B cell (primary cell): ENCODE results near the gene ZNF273. TPM values are rescaled to one million over a fixed set of nuclear protein-coding genes. Genes with fewer than 3 reads are reported as not detected.

ENCODE experiments used
- ATAC-seq: fragments of 200-7000 bp; cut with Tn5 transposase; one replicate; pipeline ENCODE4 v1.10.0; 2021; ENCODE audit warnings: low read depth, mild to moderate bottlenecking, moderate number of reproducible peaks, moderate library complexity
- CTCF ChIA-PET: fragments of 350-600 bp; sonication (Branson Sonifier 250); formaldehyde crosslinking; loops from one replicate; lab custom pipeline; 2021; ENCODE audit warnings: antibody characterized with exemption, inconsistent platforms; lab: Charles Lee
- POLR2A ChIA-PET: fragments of 350-600 bp; sonication (Branson Sonifier 250); formaldehyde crosslinking; loops from one replicate; lab custom pipeline; 2021; ENCODE audit warnings: antibody characterized with exemption; lab: Charles Lee
- DNase-seq: peaks from one replicate; pipeline ENCODE4 v3.0.0; 2013
- H2AFZ ChIP-seq: 2 replicates; pipeline ENCODE4 v1.6.1; 2012; ENCODE audit warnings: mild to moderate bottlenecking, low read depth, low read length; ENCODE audit not compliant: insufficient read depth, poor library complexity, severe bottlenecking
- H3K27ac ChIP-seq, 2 donors: 1 replicate in 1 of 2; 2 replicates in 1 of 2; pipeline ENCODE4 v1.5.1; 2012 to 2013; ENCODE audit warnings: low read length in 2 of 2, mild to moderate bottlenecking in 2 of 2, moderate library complexity in 1 of 2
- H3K27me3 ChIP-seq, 4 experiments: fragments of 200-600 bp in 1 of 4; sonication (generic) in 1 of 4; replicated peaks in 1 of 4; 1 replicate in 2 of 4; 2 replicates in 2 of 4; pipeline versions ENCODE4 v1.6.1 to v1.7.0; 2013 to 2016; ENCODE audit warnings: low read length in 3 of 4, mild to moderate bottlenecking in 2 of 4, mixed read lengths in 1 of 4, moderate library complexity in 1 of 4; ENCODE audit not compliant: insufficient read depth in 4 of 4, control insufficient read depth in 3 of 4; ENCODE audit errors: control extremely low read depth in 1 of 4
- H3K36me3 ChIP-seq, 2 experiments: replicated peaks in 1 of 2; 1 replicate in 1 of 2; 2 replicates in 1 of 2; pipeline versions ENCODE4 v1.6.1 to v1.7.1; 2013; ENCODE audit warnings: low read length in 1 of 2; ENCODE audit not compliant: insufficient read depth in 2 of 2, control insufficient read depth in 1 of 2; ENCODE audit errors: control extremely low read depth in 1 of 2, extremely low read depth in 1 of 2
- H3K4me1 ChIP-seq, 2 donors: fragments of 200-600 bp in 1 of 2; sonication (generic) in 1 of 2; 1 replicate in 1 of 2; 2 replicates in 1 of 2; pipeline versions ENCODE4 v1.5.1 to v1.6.1; 2013 to 2017; ENCODE audit warnings: low read length in 2 of 2; ENCODE audit not compliant: control insufficient read depth in 2 of 2, insufficient read depth in 2 of 2
- H3K4me2 ChIP-seq: replicated peaks from 2 replicates; pipeline ENCODE3; 2012; ENCODE audit warnings: mild to moderate bottlenecking, low read depth, low read length; ENCODE audit not compliant: poor library complexity, severe bottlenecking
- H3K4me3 ChIP-seq, 5 experiments: fragments of 200-600 bp in 1 of 5; sonication (generic) in 1 of 5; 1 replicate in 3 of 5; 2 replicates in 2 of 5; pipeline versions ENCODE4 v1.5.1 to v1.7.0; 2011 to 2016; ENCODE audit warnings: low read length in 4 of 5, mild to moderate bottlenecking in 4 of 5, low read depth in 2 of 5, control low read depth in 1 of 5, moderate library complexity in 1 of 5; ENCODE audit not compliant: insufficient read depth in 1 of 5; ENCODE audit errors: control extremely low read depth in 1 of 5, extremely low read depth in 1 of 5
- H3K79me2 ChIP-seq: fragments of 200-600 bp; sonication (generic); one replicate; pipeline ENCODE4 v1.6.0; 2016; ENCODE audit warnings: low read length; ENCODE audit not compliant: control insufficient read depth, insufficient read depth
- H3K9ac ChIP-seq: fragments of 200-600 bp; sonication (generic); 2 replicates; pipeline ENCODE4 v1.6.1; 2017; ENCODE audit warnings: mild to moderate bottlenecking, low read length, moderate library complexity
- H3K9me3 ChIP-seq, 3 donors: one replicate each; pipeline versions ENCODE4 v1.6.1 to v1.7.1; 2013; ENCODE audit warnings: low read length in 2 of 3; ENCODE audit not compliant: control insufficient read depth in 2 of 3, insufficient read depth in 1 of 3; ENCODE audit errors: control extremely low read depth in 1 of 3
- H4K20me1 ChIP-seq: 2 replicates; pipeline ENCODE4 v1.6.0; 2012; ENCODE audit warnings: mild to moderate bottlenecking, low read length; ENCODE audit not compliant: insufficient read depth, control insufficient read depth, poor library complexity, severe bottlenecking
- H3K27ac Mint-ChIP-seq: one replicate; pipeline ENCODE4 v1.8.0; 2021; ENCODE audit warnings: mixed read lengths
- H3K27me3 Mint-ChIP-seq: one replicate; pipeline ENCODE4 v1.8.0; 2021; ENCODE audit warnings: mixed read lengths
- H3K4me1 Mint-ChIP-seq: one replicate; pipeline ENCODE4 v1.8.0; 2021; ENCODE audit warnings: mixed read lengths
- H3K4me3 Mint-ChIP-seq: one replicate; pipeline ENCODE4 v1.8.0; 2021; ENCODE audit warnings: mixed read lengths
- H3K9me3 Mint-ChIP-seq: one replicate; pipeline ENCODE4 v1.8.0; 2022; ENCODE audit warnings: mixed read lengths; ENCODE audit not compliant: insufficient read depth
- CTCF ChIP-seq: fragments of 200-600 bp; IDR thresholded peaks from one replicate; pipeline ENCODE4 v1.8.0; 2022; ENCODE audit warnings: antibody characterized with exemption, mild to moderate bottlenecking
- EZH2 ChIP-seq: IDR thresholded peaks from 2 replicates; pipeline ENCODE4 v1.6.1; 2012; ENCODE audit warnings: borderline replicate concordance, low read depth, mild to moderate bottlenecking, moderate library complexity, low read length; ENCODE audit not compliant: insufficient read depth, poor library complexity, severe bottlenecking
- WGBS: methylation state at CpG from one replicate; pipeline ENCODE4 v1.1.5; 2013; ENCODE audit warnings: missing lambda C conversion rate; ENCODE audit not compliant: insufficient coverage; 5-methylcytosine and 5-hydroxymethylcytosine counted together
- intact Hi-C: fragments of 100-400 bp; cut with micrococcal nuclease; formaldehyde crosslinking; loops from one replicate; pipeline ENCODE4 v1.10.0; 2022
- polyA plus RNA-seq: library from polyadenylated mRNA; depleted of rRNA; stranded (reverse); fragments of >200 nt; gene quantifications from 2 replicates; pipeline ENCODE4 v1.2.3, GENCODE V29; 2012
- total RNA-seq, 2 donors: library from RNA; stranded (reverse); fragments of 120-200 nt in 1 of 2; gene quantifications; 1 replicate in 1 of 2; 2 replicates in 1 of 2; pipeline versions ENCODE4 v1.2.3 to v1.2.4, GENCODE V29; 2013 to 2022

ZNF273 gene
- total and polyA plus RNA-seq, 2 donors (not counting 1 experiment from before 2014, with no cell fraction given) = 3.8 to 12.7 TPM

DNA sequence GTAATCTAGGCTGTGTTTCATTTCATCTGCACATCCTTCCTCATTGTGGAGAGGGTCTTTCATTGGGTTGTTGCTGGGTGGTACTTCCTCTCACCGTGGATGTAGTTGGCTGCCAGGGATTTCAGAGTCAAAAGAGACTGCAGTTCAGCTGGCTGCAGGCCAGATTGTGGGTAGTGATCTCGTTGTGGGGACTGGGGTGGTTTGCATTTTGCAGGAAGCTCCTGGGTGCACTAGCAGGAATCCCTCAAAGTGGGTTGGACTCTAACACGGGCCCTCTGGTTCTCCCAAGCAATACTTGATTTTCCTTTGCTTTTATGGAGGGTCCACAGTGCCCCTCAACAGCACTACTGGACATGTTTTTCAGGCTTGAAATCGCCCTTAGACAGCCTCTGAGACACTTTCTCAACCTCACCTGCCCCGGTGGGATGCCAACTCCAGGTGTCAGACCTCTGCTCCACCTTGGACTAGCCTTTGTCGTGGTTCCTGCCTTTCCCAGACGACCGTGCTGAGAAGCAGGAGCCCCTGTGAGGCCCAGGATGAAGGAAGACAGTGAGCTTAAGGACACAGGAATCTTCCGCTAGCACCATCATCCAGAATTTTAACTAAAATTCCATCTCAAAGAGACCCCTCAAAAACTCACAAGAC, 23.9 kb upstream of the ZNF273 start:
- Histone ChIP-seq H3K36me3 (no peaks in the 10 kb centered on the region), H3K9me3 (peaks cover 0 to 70% (median 0%) of the 10 kb centered on the region in 3 donors), H3K4me3 (no peak overlapping the region), H3K9ac (no peak overlapping the region), H3K4me2 (no peak overlapping the region), H3K27me3 (peaks cover 0 to 46% (median 10%) of the 10 kb centered on the region in 4 experiments), H3K79me2 (no peaks in the 10 kb centered on the region), H2AFZ (no peak overlapping the region), H3K4me1 (peaks cover 11 to 18% of the 10 kb centered on the region in 2 donors), H4K20me1 (no peaks in the 10 kb centered on the region), H3K27ac (no peak overlapping the region)
- WGBS = 72% methylated on average over 8 of the region's 9 CpGs
- no peak overlapping the region for H3K27ac Mint-ChIP-seq
- ATAC-seq = no peak
- no peak overlapping the region for H3K4me3 Mint-ChIP-seq
- TF ChIP-seq EZH2 (no peak), CTCF (no peak)
- no peak for DNase-seq
- POLR2A ChIA-PET = no interaction called here
- intact Hi-C loops = no loop called here
- CTCF ChIA-PET = no interaction called here
- no peaks in the 10 kb centered on the region for H3K9me3 Mint-ChIP-seq
- peaks cover 38% of the 10 kb centered on the region for H3K27me3 Mint-ChIP-seq
- H3K4me1 Mint-ChIP-seq = peaks cover 11% of the 10 kb centered on the region

GRCh38 chr7:64879800-64880199, 23.3 kb upstream of the ZNF273 start:
- Histone ChIP-seq H3K79me2 (no peaks in the 10 kb centered on the region), H3K9me3 (peaks cover 0 to 65% (median 0%) of the 10 kb centered on the region in 3 donors), H3K4me1 (peaks cover 11 to 18% of the 10 kb centered on the region in 2 donors), H3K9ac (no peak overlapping the region), H3K4me2 (no peak overlapping the region), H4K20me1 (no peaks in the 10 kb centered on the region), H3K27me3 (peaks cover 0 to 52% (median 11%) of the 10 kb centered on the region in 4 experiments), H3K27ac (no peak overlapping the region), H3K36me3 (no peaks in the 10 kb centered on the region), H3K4me3 (no peak overlapping the region), H2AFZ (no peak overlapping the region)
- no peak overlapping the region for H3K27ac Mint-ChIP-seq
- no peaks in the 10 kb centered on the region for H3K9me3 Mint-ChIP-seq
- no peak overlapping the region for H3K4me3 Mint-ChIP-seq
- intact Hi-C loops = no loop called here
- H3K27me3 Mint-ChIP-seq = peaks cover 44% of the 10 kb centered on the region
- no peak for ATAC-seq
- ChIA-PET CTCF (no interaction called here), POLR2A (no interaction called here)
- DNase-seq = no peak
- 97% methylated on average over 17 of the region's 17 CpGs for WGBS
- H3K4me1 Mint-ChIP-seq = peaks cover 11% of the 10 kb centered on the region
- TF ChIP-seq EZH2 (no peak), CTCF (no peak)
